DOHH2 (cell line): ENCODE results near the gene TGFBRAP1.

Experiments
- H3F3A ChIP-seq: fragments of 200-600 bp; sonication (generic), shearing (Covaris generic); 2 replicates; pipeline ENCODE4 v1.6.0; 2016; ENCODE audit warnings: antibody characterized with exemption, mild to moderate bottlenecking; ENCODE audit not compliant: control insufficient read depth, insufficient read depth
- H3K27ac ChIP-seq: fragments of 200-600 bp; sonication (generic); 2 replicates; pipeline ENCODE4 v1.5.1; 2014; ENCODE audit warnings: low read depth, mild to moderate bottlenecking, low read length, moderate library complexity
- H3K27me3 ChIP-seq: fragments of 200-600 bp; sonication (generic); 2 replicates; pipeline ENCODE4 v1.6.1; 2014; ENCODE audit warnings: mild to moderate bottlenecking, low read length, mixed read lengths; ENCODE audit not compliant: control insufficient read depth
- H3K36me3 ChIP-seq: fragments of 200-600 bp; sonication (generic); 2 replicates; pipeline ENCODE4 v1.6.1; 2014; ENCODE audit warnings: mild to moderate bottlenecking, low read length, moderate library complexity, mixed read lengths; ENCODE audit not compliant: control insufficient read depth
- H3K4me1 ChIP-seq: fragments of 200-600 bp; sonication (generic); 2 replicates; pipeline ENCODE4 v1.6.1; 2014; ENCODE audit warnings: mild to moderate bottlenecking, low read length, mixed read lengths; ENCODE audit not compliant: control insufficient read depth
- H3K4me2 ChIP-seq: fragments of 200-600 bp; sonication (generic); 2 replicates; pipeline ENCODE4 v1.6.0; 2014; ENCODE audit warnings: mild to moderate bottlenecking, low read length, moderate library complexity
- H3K4me3 ChIP-seq: fragments of 200-600 bp; sonication (generic); 2 replicates; pipeline ENCODE4 v1.5.1; 2014; ENCODE audit warnings: mild to moderate bottlenecking, low read length, mixed read lengths
- H3K79me2 ChIP-seq: fragments of 200-600 bp; sonication (generic); 2 replicates; pipeline ENCODE4 v1.6.1; 2014; ENCODE audit warnings: mild to moderate bottlenecking, low read length, mixed read lengths; ENCODE audit not compliant: control insufficient read depth
- H3K9me2 ChIP-seq: fragments of 200-600 bp; sonication (generic); replicated peaks from 2 replicates; pipeline ENCODE4 v1.6.1; 2014; ENCODE audit warnings: mild to moderate bottlenecking, low read length, mixed read lengths; ENCODE audit not compliant: control insufficient read depth
- H3K9me3 ChIP-seq: fragments of 200-600 bp; sonication (generic); 2 replicates; pipeline ENCODE4 v1.6.1; 2014; ENCODE audit warnings: antibody characterized with exemption, low read length, mixed read lengths; ENCODE audit not compliant: control insufficient read depth, insufficient read depth
- H4K20me1 ChIP-seq: fragments of 200-600 bp; sonication (generic); 2 replicates; pipeline ENCODE4 v1.6.0; 2014; ENCODE audit warnings: low read depth, mild to moderate bottlenecking, antibody characterized with exemption, low read length, moderate library complexity; ENCODE audit not compliant: control insufficient read depth, insufficient read depth
- CTCF ChIP-seq: fragments of 200-600 bp; sonication (generic); IDR thresholded peaks from one replicate; pipeline ENCODE4 v1.5.1; 2014; ENCODE audit warnings: antibody characterized with exemption, mild to moderate bottlenecking, low read depth, low read length; ENCODE audit not compliant: poor library complexity, severe bottlenecking
- EZH2phosphoT487 ChIP-seq: fragments of 200-600 bp; sonication (generic); IDR thresholded peaks from 2 replicates; pipeline ENCODE4 v1.6.1; 2017; ENCODE audit warnings: borderline replicate concordance, mild to moderate bottlenecking, antibody characterized with exemption, low read length, moderate library complexity, mixed read lengths

TGFBRAP1 gene

GRCh38 chr2:105375001-105375561 is 45.5 kb upstream of the TGFBRAP1 start:
- Histone ChIP-seq H3K79me2 (no peaks in the 10 kb centered on the region), H4K20me1 (no peaks in the 10 kb centered on the region), H3K36me3 (no peaks in the 10 kb centered on the region), H3K9me3 (no peaks in the 10 kb centered on the region), H3K27me3 (peaks cover 3% of the 10 kb centered on the region; the same call in 1 of the 2 replicates), H3K4me3 (no peak overlapping the region), H3F3A (no peaks in the 10 kb centered on the region), H3K4me2 (no peak overlapping the region), H3K27ac (no peak overlapping the region), H3K9me2 (no peaks in the 10 kb centered on the region), H3K4me1 (peaks cover under 1% of the 10 kb centered on the region; the same call in 1 of the 2 replicates)
- no peak for TF ChIP-seq EZH2phosphoT487
- no peak for TF ChIP-seq CTCF

GRCh38 chr2:105373895-105374401 is 44.4 kb upstream of the TGFBRAP1 start:
- H3K36me3 ChIP-seq, result no peaks in the 10 kb centered on the region
- no peak overlapping the region for H3K4me2 ChIP-seq
- TF ChIP-seq EZH2phosphoT487 (no peak), CTCF (no peak)
- H3K4me1 ChIP-seq, result peaks cover 6% of the 10 kb centered on the region; the same call in 1 of the 2 replicates
- H3K27me3 ChIP-seq, result peaks cover 3% of the 10 kb centered on the region; the same call in 1 of the 2 replicates
- no peaks in the 10 kb centered on the region for H3K9me3 ChIP-seq
- H3F3A ChIP-seq, result no peaks in the 10 kb centered on the region
- H3K4me3 ChIP-seq, result no peak overlapping the region
- H3K79me2 ChIP-seq, result no peaks in the 10 kb centered on the region
- no peaks in the 10 kb centered on the region for H4K20me1 ChIP-seq
- no peak overlapping the region for H3K27ac ChIP-seq
- H3K9me2 ChIP-seq, result no peaks in the 10 kb centered on the region

- TF ChIP-seq EZH2phosphoT487 (no peak), CTCF (no peak)
- no peaks in the 10 kb centered on the region for H3F3A ChIP-seq
These were observed 43.8 kb upstream of the TGFBRAP1 start for GRCh38 chr2:105373344-105373781.

More at GRCh38 chr2:105373344-105373781, 43.8 kb upstream of the TGFBRAP1 start:
- Histone ChIP-seq H4K20me1 (no peaks in the 10 kb centered on the region), H3K36me3 (no peaks in the 10 kb centered on the region), H3K4me3 (no peak overlapping the region), H3K9me3 (no peaks in the 10 kb centered on the region), H3K27me3 (peaks cover 3% of the 10 kb centered on the region; the same call in 1 of the 2 replicates), H3K4me1 (peaks cover 6% of the 10 kb centered on the region; the same call in 1 of the 2 replicates), H3K4me2 (no peak overlapping the region), H3K9me2 (no peaks in the 10 kb centered on the region), H3K79me2 (no peaks in the 10 kb centered on the region), H3K27ac (no peak overlapping the region)
